Liver (tissue), 9 donors: ENCODE measurements around the gene IGF1R. TPM values are rescaled to one million over a fixed set of nuclear protein-coding genes. Genes with fewer than 3 reads are reported as not detected.

Experiments
- DNase-seq: peaks from one replicate; pipeline ENCODE4 v3.0.0-alpha.2; 2017; ENCODE audit warnings: low spot score
- H3K27ac ChIP-seq, 2 donors: one replicate each; pipeline ENCODE4 v1.7.0; 2013; ENCODE audit warnings: inconsistent platforms in 2 of 2, low read length in 2 of 2, control low read depth in 1 of 2, low read depth in 1 of 2, mild to moderate bottlenecking in 1 of 2
- H3K27me3 ChIP-seq, 4 donors: one replicate each; pipeline versions ENCODE4 v1.6.1 to v1.7.0; 2013; ENCODE audit warnings: low read length in 3 of 4, inconsistent platforms in 1 of 4, mild to moderate bottlenecking in 1 of 4, moderate library complexity in 1 of 4; ENCODE audit not compliant: control insufficient read depth in 4 of 4, insufficient read depth in 4 of 4
- H3K36me3 ChIP-seq, 4 donors: one replicate each; pipeline versions ENCODE4 v1.6.1 to v1.7.0; 2013; ENCODE audit warnings: low read length in 3 of 4, mild to moderate bottlenecking in 3 of 4, low read depth in 1 of 4, moderate library complexity in 1 of 4; ENCODE audit not compliant: control insufficient read depth in 4 of 4, insufficient read depth in 3 of 4
- H3K4me1 ChIP-seq, 4 donors: one replicate each; pipeline versions ENCODE4 v1.6.1 to v1.7.0; 2013; ENCODE audit warnings: low read length in 3 of 4, mild to moderate bottlenecking in 3 of 4, moderate library complexity in 1 of 4; ENCODE audit not compliant: control insufficient read depth in 4 of 4, insufficient read depth in 4 of 4
- H3K4me3 ChIP-seq, 3 donors: one replicate each; pipeline versions ENCODE4 v1.6.1 to v1.7.0; 2013; ENCODE audit warnings: low read length in 3 of 3, control low read depth in 1 of 3, low read depth in 1 of 3, mild to moderate bottlenecking in 1 of 3
- H3K9ac ChIP-seq, 2 donors: one replicate each; pipeline ENCODE4 v1.7.0; 2013; ENCODE audit warnings: low read length in 2 of 2, mild to moderate bottlenecking in 2 of 2, moderate library complexity in 2 of 2, control low read depth in 1 of 2, low read depth in 1 of 2
- H3K9me3 ChIP-seq, 4 donors: one replicate each; pipeline versions ENCODE4 v1.6.1 to v1.7.0; 2013; ENCODE audit warnings: low read length in 3 of 4; ENCODE audit not compliant: control insufficient read depth in 4 of 4
- FOXA2 ChIP-seq: IDR thresholded peaks from 2 replicates; pipeline ENCODE4 v1.6.1; 2016; ENCODE audit warnings: antibody characterized with exemption
- HNF4A ChIP-seq, 2 donors: conservative IDR thresholded peaks; 2 replicates each; pipeline ENCODE4 v1.6.1; 2016; ENCODE audit warnings: antibody characterized with exemption in 2 of 2, mild to moderate bottlenecking in 2 of 2
- JUND ChIP-seq, 2 donors: IDR thresholded peaks; 2 replicates each; pipeline ENCODE4 v1.6.1; 2016; ENCODE audit warnings: antibody characterized with exemption in 2 of 2
- RAD21 ChIP-seq, 2 donors: IDR thresholded peaks; 2 replicates each; pipeline ENCODE4 v1.6.1; 2016; ENCODE audit warnings: antibody characterized with exemption in 2 of 2, mild to moderate bottlenecking in 2 of 2
- RXRA ChIP-seq, 2 donors: IDR thresholded peaks; 2 replicates each; pipeline ENCODE4 v1.6.1; 2017 to 2018; ENCODE audit warnings: antibody characterized with exemption in 2 of 2, mild to moderate bottlenecking in 1 of 2
- SP1 ChIP-seq: IDR thresholded peaks from 2 replicates; pipeline ENCODE4 v1.6.1; 2018; ENCODE audit warnings: antibody characterized with exemption, mild to moderate bottlenecking
- TAF1 ChIP-seq: conservative IDR thresholded peaks from 2 replicates; pipeline ENCODE4 v1.6.1; 2016; ENCODE audit warnings: antibody characterized with exemption, mild to moderate bottlenecking
- YY1 ChIP-seq: IDR thresholded peaks from 2 replicates; pipeline ENCODE4 v1.6.1; 2016; ENCODE audit warnings: antibody characterized with exemption, mild to moderate bottlenecking
- WGBS: extraction: QIAGEN DNeasy Blood & Tissue Kit; methylation state at CpG from one replicate; pipeline ENCODE4 v1.1.7; 2013; 5-methylcytosine and 5-hydroxymethylcytosine counted together
- polyA plus RNA-seq, 2 donors: library from polyadenylated mRNA; stranded (reverse) in 1 of 2; unstranded in 1 of 2; fragments of 200-250 nt in 1 of 2; fragments of >200 nt in 1 of 2; fragmentation: Nextera tagmentation in 1 of 2; extraction: Ambion mirVana in 1 of 2; gene quantifications; one replicate each; pipeline versions ENCODE4 v1.2.1 to v1.2.3, GENCODE V29; 2013 to 2015
- total RNA-seq, 2 donors: library from RNA; depleted of rRNA; stranded (reverse); fragments of >200 nt; gene quantifications; one replicate each; pipeline ENCODE4 v1.2.3, GENCODE V29; 2014
- TF ChIP-seq, protein P1 (sequence below): IDR thresholded peaks from 2 replicates; pipeline ENCODE4 v1.6.1; 2016; ENCODE audit warnings: antibody characterized with exemption
- TF ChIP-seq, protein P2 (sequence below): IDR thresholded peaks from 2 replicates; pipeline ENCODE4 v1.6.1; 2016; ENCODE audit warnings: antibody characterized with exemption, mild to moderate bottlenecking
- donor health status: healthy.
- donor health status: healthy.
- donor health status: healthy.
- donor health status: healthy.
- donor health status: healthy.

IGF1R gene
- total and polyA plus RNA-seq, 4 donors = 0.69 to 10.3 (median 3.2) TPM

DNA sequence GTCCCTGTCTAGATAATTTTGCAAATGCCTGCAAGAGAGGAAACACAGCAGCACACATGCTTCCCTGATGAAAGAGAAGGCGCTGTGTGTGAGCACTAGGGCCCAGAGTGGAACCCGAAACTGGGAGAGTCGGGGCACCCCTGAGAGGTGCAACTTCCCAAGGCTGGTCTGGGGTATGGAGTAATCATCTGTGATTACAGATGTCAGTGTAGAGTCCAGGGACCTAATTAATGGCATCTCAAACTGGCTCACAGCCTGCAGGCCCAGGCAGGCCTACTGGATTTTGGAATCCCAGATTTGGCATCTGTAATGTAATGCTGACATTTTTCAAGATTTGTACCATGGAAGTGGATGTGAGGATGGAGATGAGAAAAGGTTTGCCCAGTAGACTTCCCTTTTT is 329.8 kb downstream of the IGF1R start:
- H3K4me3 ChIP-seq = no peak overlapping the region
- H3K9ac ChIP-seq = no peak overlapping the region
- H3K36me3 ChIP-seq = no peaks in the 10 kb centered on the region
- H3K4me1 ChIP-seq = no peaks in the 10 kb centered on the region
- no peak overlapping the region for H3K27ac ChIP-seq
- no peak for DNase-seq
- TF ChIP-seq HNF4A (conservative IDR thresholded peaks at IDR 0.05) (no peak), YY1 (no peak), RXRA (IDR thresholded peaks at IDR 0.05) (no peak), JUND (IDR thresholded peaks at IDR 0.05) (no peak), RAD21 (IDR thresholded peaks at IDR 0.05) (no peak), FOXA2 (no peak), TAF1 (no peak)
- TF ChIP-seq, protein P1, sequence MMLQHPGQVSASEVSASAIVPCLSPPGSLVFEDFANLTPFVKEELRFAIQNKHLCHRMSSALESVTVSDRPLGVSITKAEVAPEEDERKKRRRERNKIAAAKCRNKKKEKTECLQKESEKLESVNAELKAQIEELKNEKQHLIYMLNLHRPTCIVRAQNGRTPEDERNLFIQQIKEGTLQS = no peak
- TF ChIP-seq, protein P2, sequence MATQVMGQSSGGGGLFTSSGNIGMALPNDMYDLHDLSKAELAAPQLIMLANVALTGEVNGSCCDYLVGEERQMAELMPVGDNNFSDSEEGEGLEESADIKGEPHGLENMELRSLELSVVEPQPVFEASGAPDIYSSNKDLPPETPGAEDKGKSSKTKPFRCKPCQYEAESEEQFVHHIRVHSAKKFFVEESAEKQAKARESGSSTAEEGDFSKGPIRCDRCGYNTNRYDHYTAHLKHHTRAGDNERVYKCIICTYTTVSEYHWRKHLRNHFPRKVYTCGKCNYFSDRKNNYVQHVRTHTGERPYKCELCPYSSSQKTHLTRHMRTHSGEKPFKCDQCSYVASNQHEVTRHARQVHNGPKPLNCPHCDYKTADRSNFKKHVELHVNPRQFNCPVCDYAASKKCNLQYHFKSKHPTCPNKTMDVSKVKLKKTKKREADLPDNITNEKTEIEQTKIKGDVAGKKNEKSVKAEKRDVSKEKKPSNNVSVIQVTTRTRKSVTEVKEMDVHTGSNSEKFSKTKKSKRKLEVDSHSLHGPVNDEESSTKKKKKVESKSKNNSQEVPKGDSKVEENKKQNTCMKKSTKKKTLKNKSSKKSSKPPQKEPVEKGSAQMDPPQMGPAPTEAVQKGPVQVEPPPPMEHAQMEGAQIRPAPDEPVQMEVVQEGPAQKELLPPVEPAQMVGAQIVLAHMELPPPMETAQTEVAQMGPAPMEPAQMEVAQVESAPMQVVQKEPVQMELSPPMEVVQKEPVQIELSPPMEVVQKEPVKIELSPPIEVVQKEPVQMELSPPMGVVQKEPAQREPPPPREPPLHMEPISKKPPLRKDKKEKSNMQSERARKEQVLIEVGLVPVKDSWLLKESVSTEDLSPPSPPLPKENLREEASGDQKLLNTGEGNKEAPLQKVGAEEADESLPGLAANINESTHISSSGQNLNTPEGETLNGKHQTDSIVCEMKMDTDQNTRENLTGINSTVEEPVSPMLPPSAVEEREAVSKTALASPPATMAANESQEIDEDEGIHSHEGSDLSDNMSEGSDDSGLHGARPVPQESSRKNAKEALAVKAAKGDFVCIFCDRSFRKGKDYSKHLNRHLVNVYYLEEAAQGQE = no peak
- no peaks in the 10 kb centered on the region for H3K9me3 ChIP-seq
- WGBS = 87% methylated on average over 3 of the region's 3 CpGs
- H3K27me3 ChIP-seq = no peaks in the 10 kb centered on the region

DNA sequence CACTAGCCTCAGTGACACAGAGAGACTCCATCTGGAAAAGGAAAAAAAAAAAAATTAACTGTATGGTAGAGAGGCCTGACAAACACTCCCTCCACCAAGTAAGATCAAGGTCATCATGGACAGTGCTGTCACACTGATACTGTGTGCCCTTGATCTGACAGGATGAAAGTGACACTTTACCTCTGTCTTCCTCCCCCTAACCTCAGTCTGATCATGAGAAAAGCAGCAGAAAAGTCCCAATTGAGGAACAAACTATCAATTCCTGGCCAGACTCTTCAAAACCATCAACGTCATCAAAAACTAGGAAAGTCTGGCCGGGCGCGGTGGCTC is 332.5 kb downstream of the IGF1R start:
- Histone ChIP-seq H3K9me3 (no peaks in the 10 kb centered on the region), H3K36me3 (no peaks in the 10 kb centered on the region), H3K27ac (no peak overlapping the region), H3K9ac (no peak overlapping the region), H3K27me3 (no peaks in the 10 kb centered on the region), H3K4me1 (peaks cover 0 to 4% (median 1%) of the 10 kb centered on the region in 4 donors), H3K4me3 (no peak overlapping the region)
- TF ChIP-seq, protein P2 = no peak
- TF ChIP-seq RAD21 (IDR thresholded peaks at IDR 0.05) = no peak
- TF ChIP-seq, protein P1 = no peak
- TF ChIP-seq SP1 = no peak
- DNase-seq = no peak
- 97% methylated on average over 4 of the region's 4 CpGs for WGBS
